K562 (cell line): ENCODE results near the gene TAOK2. TPM values are rescaled to one million over a fixed set of nuclear protein-coding genes. Genes with fewer than 3 reads are reported as not detected.

Experiments
- ATAC-seq: fragments of 200-7000 bp; cut with Tn5 transposase; 3 replicates; pipeline ENCODE4 v1.9.1; 2020; ENCODE audit warnings: moderate library complexity
- BruUV-seq: library from RNA; stranded (reverse); fragments of 400-500 nt; replicated peaks from 2 replicates; lab custom pipeline; 2021; lab: Mats Ljungman, UMichigan
- CTCF ChIA-PET: fragments of 300-600 bp; formaldehyde crosslinking; extraction: SDS; loops from one replicate; lab custom pipeline; 2021; ENCODE audit warnings: low intra/inter-chr PET ratio; lab: Yijun Ruan, JAX
- POLR2A ChIA-PET: fragments of 300-600, 350-650 bp; sonication (Branson Sonifier 250); formaldehyde crosslinking; extraction: SDS; loops from one replicate; lab custom pipeline; 2021; ENCODE audit warnings: antibody characterized with exemption, inconsistent platforms; lab: Yijun Ruan, JAX
- DNase-seq, 4 experiments: peaks; one replicate each; pipeline versions ENCODE4 v3.0.0 to v3.0.0-alpha.2; 2011 to 2018; ENCODE audit warnings: low spot score in 3 of 4, mixed read lengths in 3 of 4; ENCODE audit errors: extremely low read depth in 1 of 4
- FAIRE-seq: peaks from 2 replicates; lab custom pipeline; 2011; peaks lifted over from hg19 to GRCh38; lab: Jason Lieb, UNC
- H2AFZ ChIP-seq: 2 replicates; pipeline ENCODE4 v1.6.0; 2011; ENCODE audit warnings: low read depth, low read length, control low read depth, inconsistent platforms
- H3K27ac ChIP-seq: fragments of 200-600 bp; 3 replicates; pipeline ENCODE4 v1.8.0; 2011; ENCODE audit warnings: low read depth, mild to moderate bottlenecking, control low read depth, inconsistent platforms, low read length, moderate library complexity, mixed read lengths; ENCODE audit errors: extremely low read depth
- H3K27me3 ChIP-seq, 2 experiments: fragments of 300-600 bp in 1 of 2; 2 replicates in 1 of 2; 3 replicates in 1 of 2; pipeline versions ENCODE4 v1.6.0 to v1.8.0; 2011; ENCODE audit warnings: inconsistent platforms in 2 of 2, low read length in 2 of 2, mild to moderate bottlenecking in 1 of 2, mixed read lengths in 1 of 2, moderate library complexity in 1 of 2; ENCODE audit not compliant: control insufficient read depth in 2 of 2, insufficient read depth in 2 of 2
- H3K36me3 ChIP-seq: fragments of 300-600 bp; 3 replicates; pipeline ENCODE4 v1.8.0; 2011; ENCODE audit warnings: mild to moderate bottlenecking, low read length, inconsistent platforms; ENCODE audit not compliant: control insufficient read depth, insufficient read depth
- H3K4me1 ChIP-seq, 2 experiments: fragments of 200-600 bp in 1 of 2; replicated peaks in 1 of 2; 2 replicates in 1 of 2; 3 replicates in 1 of 2; pipeline versions ENCODE4 v1.5.1 to v1.8.0; 2011; ENCODE audit warnings: inconsistent platforms in 2 of 2, low read length in 2 of 2, mild to moderate bottlenecking in 1 of 2, mixed read lengths in 1 of 2, moderate library complexity in 1 of 2; ENCODE audit not compliant: control insufficient read depth in 2 of 2, insufficient read depth in 2 of 2
- H3K4me2 ChIP-seq: 2 replicates; pipeline ENCODE4 v1.6.1; 2011; ENCODE audit warnings: low read length, control low read depth, inconsistent platforms, mixed read lengths; ENCODE audit not compliant: insufficient read depth
- H3K4me3 ChIP-seq: fragments of 200-600 bp; sonication (generic), shearing (Covaris generic); 2 replicates; pipeline ENCODE4 v1.5.1; 2016; ENCODE audit warnings: control low read depth, inconsistent platforms
- H3K79me2 ChIP-seq: fragments of 200-600 bp; 3 replicates; pipeline ENCODE4 v1.8.0; 2011; ENCODE audit warnings: low read length, inconsistent platforms; ENCODE audit not compliant: control insufficient read depth, insufficient read depth
- H3K9ac ChIP-seq, 2 experiments: 2 replicates each; pipeline versions ENCODE4 v1.6.0 to v1.6.1; 2011; ENCODE audit warnings: low read depth in 2 of 2, low read length in 2 of 2, control low read depth in 1 of 2, inconsistent platforms in 1 of 2, mild to moderate bottlenecking in 1 of 2, mixed read lengths in 1 of 2; ENCODE audit not compliant: insufficient read depth in 1 of 2
- H3K9me1 ChIP-seq: one replicate; pipeline ENCODE4 v1.6.0; 2011; ENCODE audit warnings: inconsistent platforms, mild to moderate bottlenecking, low read length, moderate library complexity; ENCODE audit not compliant: control insufficient read depth, insufficient read depth
- H3K9me3 ChIP-seq: replicated peaks from 2 replicates; pipeline ENCODE4 v1.5.1; 2011; ENCODE audit warnings: low read depth, low read length, inconsistent platforms; ENCODE audit not compliant: control insufficient read depth, insufficient read depth
- H4K20me1 ChIP-seq: replicated peaks from 2 replicates; pipeline ENCODE4 v1.6.1; 2011; ENCODE audit warnings: low read length, inconsistent platforms, mixed read lengths; ENCODE audit not compliant: control insufficient read depth, insufficient read depth
- CBFA2T2 ChIP-seq: fragments of 450-650 bp; conservative IDR thresholded peaks from 2 replicates; pipeline ENCODE4 v1.6.1; 2017; ENCODE audit warnings: mild to moderate bottlenecking
- ERF ChIP-seq: fragments of 450-650 bp; formaldehyde crosslinking; IDR thresholded peaks from 2 replicates; pipeline ENCODE4 v1.4.0; 2020; ENCODE audit warnings: mild to moderate bottlenecking, mixed read lengths
- TFAM ChIP-seq: fragments of 250-450 bp; sonication (Bioruptor Pico); conservative IDR thresholded peaks from 2 replicates; pipeline ENCODE4 v1.5.0; 2021; ENCODE audit warnings: mild to moderate bottlenecking, moderate library complexity
- YY1 ChIP-seq, 3 experiments: IDR thresholded peaks; 2 replicates each; pipeline ENCODE4 v1.6.1; 2011; ENCODE audit warnings: low read length in 2 of 3, mild to moderate bottlenecking in 2 of 3, moderate library complexity in 2 of 3, borderline replicate concordance in 1 of 3, control low read depth in 1 of 3, low read depth in 1 of 3; ENCODE audit not compliant: insufficient read depth in 3 of 3, insufficient replicate concordance in 2 of 3, control insufficient read depth in 1 of 3, insufficient read length in 1 of 3; ENCODE audit errors: extremely low read depth in 1 of 3
- WGBS: fragments of 100-300 bp; shearing (Covaris generic); methylation state at CpG from one replicate; pipeline ENCODE4 v1.1.6; 2016; ENCODE audit warnings: low coverage, mixed read lengths; ENCODE audit not compliant: insufficient coverage; ENCODE audit errors: missing lambda C conversion rate; 5-methylcytosine and 5-hydroxymethylcytosine counted together
- in situ Hi-C: fragments of 300-500 bp; cut with MboI; formaldehyde crosslinking; loops from 4 replicates; pipeline ENCODE4 v1.15.0; 2018; ENCODE audit warnings: inconsistent platforms, mixed read lengths
- intact Hi-C: fragments of 100-400 bp; cut with micrococcal nuclease; formaldehyde crosslinking; loops from 2 replicates; pipeline ENCODE4 v1.14.2; 2022
- polyA plus RNA-seq, 8 experiments: library from polyadenylated mRNA; depleted of rRNA in 4 of 8; stranded (reverse) in 5 of 8; unstranded in 3 of 8; fragments of >200 nt; fragmentation: Nextera tagmentation in 2 of 8; fragmentation: Illumina TruSeq in 1 of 8; extraction: Ambion mirVana in 2 of 8; extraction: Trizol in 1 of 8; gene quantifications; 2 replicates each; pipeline versions ENCODE4 v1.2.1 to v1.2.3, GENCODE V29; 2011 to 2014; ENCODE audit warnings: inconsistent platforms in 1 of 8, missing spikeins in 1 of 8
- total RNA-seq, 7 experiments: library from RNA; depleted of rRNA in 6 of 7; stranded (reverse); fragments of >200 nt in 6 of 7; fragmentation: Illumina TruSeq in 2 of 7; extraction: Trizol in 2 of 7; gene quantifications; 2 replicates each; pipeline versions ENCODE4 v1.2.1 to v1.2.3, GENCODE V29; 2011 to 2021; ENCODE audit warnings: low replicate concordance in 1 of 7
- TF ChIP-seq, protein P1 (sequence below): sonication (generic); formaldehyde crosslinking; IDR thresholded peaks from 2 replicates; pipeline ENCODE4 v1.8.1; 2023; ENCODE audit warnings: mild to moderate bottlenecking, missing genetic modification reagents

TAOK2 gene
- total and polyA plus RNA-seq, 9 of the 15 experiments (the other 6 are each of a cell fraction or from before 2014, with no cell fraction given), result 0.10 to 41.8 (median 13.7) TPM

DNA sequence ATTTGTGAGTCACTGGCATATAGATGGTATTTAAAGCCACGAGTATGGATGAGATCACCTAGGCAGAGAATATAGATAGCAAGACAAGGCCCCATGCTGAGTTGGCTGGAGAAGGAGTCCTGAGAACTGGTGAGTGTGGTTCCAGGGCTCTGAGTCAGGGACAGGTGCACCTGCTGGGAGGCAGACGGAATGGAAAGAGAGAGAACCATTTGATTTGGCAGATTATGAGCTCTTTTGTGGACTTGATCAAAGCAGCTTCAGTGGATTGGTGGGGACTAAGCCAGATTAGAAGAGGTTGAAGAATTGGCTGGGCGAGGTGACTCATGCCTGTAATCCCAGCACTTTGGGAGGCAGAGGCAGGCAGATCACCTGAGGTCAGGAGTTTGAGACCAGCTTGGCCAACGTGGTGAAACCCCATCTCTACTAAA, 45.1 kb downstream of the TAOK2 start (continued):
- TF ChIP-seq, protein P1, sequence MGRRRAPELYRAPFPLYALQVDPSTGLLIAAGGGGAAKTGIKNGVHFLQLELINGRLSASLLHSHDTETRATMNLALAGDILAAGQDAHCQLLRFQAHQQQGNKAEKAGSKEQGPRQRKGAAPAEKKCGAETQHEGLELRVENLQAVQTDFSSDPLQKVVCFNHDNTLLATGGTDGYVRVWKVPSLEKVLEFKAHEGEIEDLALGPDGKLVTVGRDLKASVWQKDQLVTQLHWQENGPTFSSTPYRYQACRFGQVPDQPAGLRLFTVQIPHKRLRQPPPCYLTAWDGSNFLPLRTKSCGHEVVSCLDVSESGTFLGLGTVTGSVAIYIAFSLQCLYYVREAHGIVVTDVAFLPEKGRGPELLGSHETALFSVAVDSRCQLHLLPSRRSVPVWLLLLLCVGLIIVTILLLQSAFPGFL, result no peak
- TF ChIP-seq TFAM (CRISPR knock-in tag), result no peak

DNA sequence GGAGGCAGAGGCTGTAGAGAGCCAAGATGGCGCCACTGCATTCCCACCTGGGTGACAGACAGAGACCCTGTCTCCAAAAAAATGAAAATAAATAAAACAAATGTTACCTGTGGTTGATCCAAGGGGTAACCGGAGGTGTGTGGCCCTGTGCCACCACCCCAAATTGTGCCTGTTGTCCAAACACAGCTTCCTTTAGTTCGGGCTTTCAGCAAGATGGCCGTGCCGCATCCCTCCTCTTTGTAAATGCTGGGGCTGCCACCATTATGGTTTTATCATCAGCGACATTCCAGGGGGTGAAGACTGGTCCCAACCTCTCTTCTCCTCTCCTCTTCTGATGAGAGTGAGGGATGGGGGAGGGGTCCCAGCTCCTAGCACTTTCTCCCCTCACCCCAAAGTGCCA, 49.2 kb downstream of the TAOK2 start, which contains the start of gene C16orf92:
Gene C16orf92, plus strand, starts transcription at position 312 of the 400 bp plus-strand sequence. CDS start 143 bp downstream, outside the sequence.
- Histone ChIP-seq H4K20me1 (0 out of 2 replicates have a peak, but pooled peaks cover 3% of the 10 kb centered on the region), H3K4me3 (no peak within 1 kb of the TSS), H3K9me3 (no peaks in the 10 kb centered on the region), H2AFZ (no peak within 1 kb of the TSS), H3K4me1 (peaks cover 0 to 17% of the 10 kb centered on the region in 2 experiments; a peak in 3 of 5 replicates), H3K4me2 (no peak within 1 kb of the TSS)
- ATAC-seq (no peak), DNase-seq (no peak)
- 3% methylated on average over 6 of the region's 6 CpGs for WGBS
- intact Hi-C loops, result loop anchor here (5.0 to 10.0 kb wide), 2 partner anchors 208 to 321 kb away; partner anchors contain the start of genes PAGR1 and PRRT2
- ChIA-PET POLR2A (interaction anchor here (1.0 kb wide), 1 partner anchor 114 kb away, joined by 3 read pairs; no protein-coding TSS in a partner anchor), CTCF (interaction anchor here (0.5 kb wide), 1 partner anchor 208 kb away, joined by 5 read pairs; no protein-coding TSS in a partner anchor)
- TF ChIP-seq ERF (CRISPR knock-in tag), result no peak
- TF ChIP-seq YY1 (IDR thresholded peaks at IDR 0.05; ENCODE audit: borderline replicate concordance in 1 of 3, control insufficient read depth in 1 of 3, extremely low read depth in 1 of 3, insufficient read depth in 3 of 3, insufficient read length in 1 of 3, insufficient replicate concordance in 2 of 3, low read depth in 1 of 3, low read length in 2 of 3), result peak in 1 of 3 experiments; percentile 50
- TF ChIP-seq CBFA2T2, result no peak
- TF ChIP-seq, all 486 proteins: peak for 1
- no peaks in the 10 kb centered on the region for H3K79me2 ChIP-seq
- in situ Hi-C loops, result loop anchor here (10.0 kb wide), 1 partner anchor 328 kb away; no protein-coding TSS in a partner anchor
- H3K9me1 ChIP-seq, result no peaks in the 10 kb centered on the region
- peak within 1 kb of the TSS in 1 of 2 experiments; percentile 32; a peak in 1 of 4 replicates for H3K9ac ChIP-seq
- FAIRE-seq, result no peak
- H3K27me3 ChIP-seq, result peaks cover 8 to 53% of the 10 kb centered on the region in 2 experiments
- H3K36me3 ChIP-seq, result no peaks in the 10 kb centered on the region
- no TSS peak for BruUV-seq
- H3K27ac ChIP-seq, result no peak within 1 kb of the TSS
